Testis (tissue), 3 donors: Measurements from ENCODE around the gene CFD. TPM values are rescaled to one million over a fixed set of nuclear protein-coding genes. Genes with fewer than 3 reads are reported as not detected.
"Not testable (repeated sequence)": the region's sequence is repeated elsewhere in the genome, so short reads cannot be mapped to it uniquely, and the experiment has no call there.

ENCODE experiments used
- DNase-seq: peaks from one replicate; pipeline ENCODE4 v3.0.0-alpha.2; 2019
- H3K27ac ChIP-seq, 2 donors: fragments of 200-600 bp; sonication (generic); one replicate each; pipeline ENCODE4 v1.5.1; 2019
- H3K27me3 ChIP-seq: fragments of 200-600 bp; sonication (generic); one replicate; pipeline ENCODE4 v1.5.1; 2019
- H3K36me3 ChIP-seq: fragments of 200-600 bp; sonication (generic); one replicate; pipeline ENCODE4 v1.5.1; 2017; ENCODE audit warnings: low read depth; ENCODE audit errors: missing control alignments
- H3K4me1 ChIP-seq: fragments of 200-600 bp; sonication (generic); one replicate; pipeline ENCODE4 v1.5.1; 2019
- H3K4me3 ChIP-seq, 2 donors: fragments of 200-600 bp; sonication (generic); one replicate each; pipeline ENCODE4 v1.5.1; 2017 to 2019
- H3K9me3 ChIP-seq: fragments of 200-600 bp; sonication (generic); one replicate; pipeline ENCODE4 v1.5.1; 2017
- CTCF ChIP-seq, 3 experiments: fragments of 450-650 bp in 2 of 3; fragments of 200-600 bp in 1 of 3; sonication (generic) in 1 of 3; IDR thresholded peaks; one replicate each; pipeline ENCODE4 v1.5.1; 2016 to 2019; ENCODE audit warnings: antibody characterized with exemption in 3 of 3, mild to moderate bottlenecking in 2 of 3, moderate library complexity in 1 of 3
- POLR2A ChIP-seq: fragments of 450-650 bp; IDR thresholded peaks from one replicate; pipeline ENCODE4 v1.6.1; 2017; ENCODE audit warnings: antibody characterized with exemption, mild to moderate bottlenecking, moderate library complexity
- WGBS, 2 donors: methylation state at CpG; one replicate each; pipeline ENCODE4 v1.1.5; 2018; 5-methylcytosine and 5-hydroxymethylcytosine counted together
- intact Hi-C: fragments of 100-400 bp; cut with DNase I; formaldehyde crosslinking; loops from one replicate; pipeline ENCODE4 v1.15.1; 2023; ENCODE audit warnings: low total_unique reads
- polyA plus RNA-seq: library from polyadenylated mRNA; stranded (reverse); fragments of 350-450 nt; fragmentation: Illumina TruSeq; extraction: RNeasy Lipid Tissue Mini Kit (QIAGEN cat#74804); gene quantifications from one replicate; pipeline ENCODE4 v1.2.3, GENCODE V29; 2014; ENCODE audit warnings: low read depth, low replicate concordance; ENCODE audit not compliant: insufficient read depth
- total RNA-seq, 2 donors: library from RNA; depleted of rRNA; stranded (reverse); fragments of >200 nt; gene quantifications; one replicate each; pipeline ENCODE4 v1.2.3, GENCODE V29; 2016

Gene CFD
- total and polyA plus RNA-seq, 3 donors from 2014 or later = 83.1 to 185 (median 84.3) TPM

GRCh38 chr19:843836-844545 is 15.5 kb upstream of the CFD start:
- peak overlapping the region in 1 of 2 donors; percentile 38 for H3K4me3 ChIP-seq
- H3K27me3 ChIP-seq = no peaks in the 10 kb centered on the region
- TF ChIP-seq CTCF (IDR thresholded peaks at IDR 0.05) = no peak
- TF ChIP-seq POLR2A = no peak
- H3K36me3 ChIP-seq = no peaks in the 10 kb centered on the region
- intact Hi-C loops = loop anchor here (10.0 kb wide), 1 partner anchor 69 kb away; no protein-coding TSS in a partner anchor
- 0 to 16% methylated on average over 2 to 32 of the region's 70 CpGs for WGBS, 2 donors
- H3K4me1 ChIP-seq = peaks cover 16% of the 10 kb centered on the region
- H3K9me3 ChIP-seq = no peaks in the 10 kb centered on the region
- DNase-seq = no peak
- no peak overlapping the region for H3K27ac ChIP-seq

- TF ChIP-seq CTCF (IDR thresholded peaks at IDR 0.05) = no peak
- TF ChIP-seq POLR2A = no peak
- H3K27me3 ChIP-seq = no peaks in the 10 kb centered on the region
- 16 to 17% methylated on average over 9 to 11 of the region's 11 CpGs for WGBS, 2 donors
Observed at GRCh38 chr19:844546-844971, 14.9 kb upstream of the CFD start.

GRCh38 chr19:845707-846521 is 13.6 kb upstream of the CFD start:
- Histone ChIP-seq H3K27ac (no peak overlapping the region), H3K4me1 (peaks cover 17% of the 10 kb centered on the region), H3K9me3 (no peaks in the 10 kb centered on the region), H3K36me3 (no peaks in the 10 kb centered on the region), H3K27me3 (no peaks in the 10 kb centered on the region), H3K4me3 (no peak overlapping the region)
- no peak for TF ChIP-seq CTCF (IDR thresholded peaks at IDR 0.05)
- TF ChIP-seq POLR2A = no peak
- WGBS, 2 donors = 81 to 86% methylated on average over 31 to 37 of the region's 37 CpGs
- DNase-seq = no peak
- intact Hi-C loops = loop anchor here (10.0 kb wide), 1 partner anchor 71 kb away; no protein-coding TSS in a partner anchor

More at GRCh38 chr19:844546-844971, 14.9 kb upstream of the CFD start:
- H3K4me3 ChIP-seq = no peak overlapping the region
- no peak overlapping the region for H3K27ac ChIP-seq
- intact Hi-C loops = loop anchor here (10.0 kb wide), 1 partner anchor 70 kb away; no protein-coding TSS in a partner anchor
- no peak for DNase-seq
- H3K9me3 ChIP-seq = no peaks in the 10 kb centered on the region
- H3K36me3 ChIP-seq = no peaks in the 10 kb centered on the region
- H3K4me1 ChIP-seq = peaks cover 16% of the 10 kb centered on the region

- 55 to 58% methylated on average over 7 to 12 of the region's 12 CpGs for WGBS, 2 donors
- intact Hi-C loops = loop anchor here (10.0 kb wide), 1 partner anchor 74 kb away; no protein-coding TSS in a partner anchor
- H3K36me3 ChIP-seq = no peaks in the 10 kb centered on the region
- no peak overlapping the region for H3K27ac ChIP-seq
- no peak overlapping the region for H3K4me3 ChIP-seq
- H3K27me3 ChIP-seq = no peaks in the 10 kb centered on the region
- H3K4me1 ChIP-seq = peaks cover 19% of the 10 kb centered on the region
- no peak for DNase-seq
- no peak for TF ChIP-seq CTCF (IDR thresholded peaks at IDR 0.05)
- no peak for TF ChIP-seq POLR2A
- no peaks in the 10 kb centered on the region for H3K9me3 ChIP-seq
Observed at GRCh38 chr19:848386-848921, 11.0 kb upstream of the CFD start.

- intact Hi-C loops = loop anchor here (10.0 kb wide), 1 partner anchor 74 kb away; no protein-coding TSS in a partner anchor
- not testable (repeated sequence) for H3K9me3 ChIP-seq, H3K27me3 ChIP-seq, H3K4me3 ChIP-seq, H3K36me3 ChIP-seq, DNase-seq, H3K27ac ChIP-seq
- H3K4me1 ChIP-seq = peaks cover 14% of the 10 kb centered on the region
- WGBS, 2 donors = 73 to 83% methylated on average over 8 of the region's 8 CpGs
Observed at GRCh38 chr19:849195-849594, 10.3 kb upstream of the CFD start.
